HL-60/S4 treated with phorbol 12-myristate 13-acetate at 8.2 ng/mL for 4 days and 3 days (cell line): ENCODE measurements around the gene TMEM259.

Source experiments
- in situ Hi-C: fragments of 300-500 bp; cut with MboI; formaldehyde crosslinking; loops from 2 replicates; pipeline ENCODE4 v1.15.0; 2022; ENCODE audit warnings: low sequenced_read_pairs

The TMEM259 gene

GRCh38 chr19:1004803-1005664 is 15.9 kb downstream of the TMEM259 start:
- in situ Hi-C loops: no loop called here

- in situ Hi-C loops: no loop called here
Measured at GRCh38 chr19:1004204-1004802, 16.6 kb downstream of the TMEM259 start.

- in situ Hi-C loops: no loop called here
Measured at GRCh38 chr19:1003283-1003682, 17.6 kb downstream of the TMEM259 start.

- in situ Hi-C loops: no loop called here
Measured at GRCh38 chr19:1002600-1002999, 18.3 kb downstream of the TMEM259 start.

- in situ Hi-C loops: no loop called here
Measured at GRCh38 chr19:1001538-1002166, 19.3 kb downstream of the TMEM259 start.

GRCh38 chr19:1000591-1001537 is 20.1 kb downstream of the TMEM259 start:
- in situ Hi-C loops: no loop called here

- in situ Hi-C loops: no loop called here
Measured at GRCh38 chr19:1000095-1000494, 20.8 kb downstream of the TMEM259 start, which contains the start of gene GRIN3B. TSS of gene GRIN3B (plus strand) at chr19:1000419. CDS start at chr19:1000438, 19 bp downstream.

GRCh38 chr19:999379-999719 is 21.6 kb downstream of the TMEM259 start:
- in situ Hi-C loops: loop anchor here (25.0 kb wide), 1 partner anchor 137 kb away; the partner anchor contains the start of genes CFD and ELANE

- in situ Hi-C loops: loop anchor here (25.0 kb wide), 1 partner anchor 136 kb away; the partner anchor contains the start of genes CFD and ELANE
Measured at GRCh38 chr19:998064-998463, 22.9 kb downstream of the TMEM259 start.

GRCh38 chr19:996051-996838 is 24.7 kb downstream of the TMEM259 start:
- in situ Hi-C loops: loop anchor here (25.0 kb wide), 1 partner anchor 134 kb away; the partner anchor contains the start of genes CFD and ELANE

GRCh38 chr19:995051-995827 is 25.7 kb downstream of the TMEM259 start:
- in situ Hi-C loops: loop anchor here (25.0 kb wide), 1 partner anchor 133 kb away; the partner anchor contains the start of genes CFD and ELANE

GRCh38 chr19:994516-994915 is 26.4 kb downstream of the TMEM259 start:
- in situ Hi-C loops: loop anchor here (25.0 kb wide), 1 partner anchor 132 kb away; the partner anchor contains the start of genes CFD and ELANE

- in situ Hi-C loops: loop anchor here (25.0 kb wide), 1 partner anchor 132 kb away; the partner anchor contains the start of genes CFD and ELANE
Measured at GRCh38 chr19:993831-994393, 27.0 kb downstream of the TMEM259 start.

- in situ Hi-C loops: loop anchor here (25.0 kb wide), 1 partner anchor 131 kb away; the partner anchor contains the start of genes CFD and ELANE
Measured at GRCh38 chr19:993361-993830, 27.5 kb downstream of the TMEM259 start.

GRCh38 chr19:992670-993055 is 28.3 kb downstream of the TMEM259 start:
- in situ Hi-C loops: loop anchor here (25.0 kb wide), 1 partner anchor 130 kb away; the partner anchor contains the start of genes CFD and ELANE

- in situ Hi-C loops: loop anchor here (25.0 kb wide), 1 partner anchor 130 kb away; the partner anchor contains the start of genes CFD and ELANE
Measured at GRCh38 chr19:991932-992669, 28.8 kb downstream of the TMEM259 start.
